ENCODE measurements around the gene RBM22.

RBM22 gene

GRCh38 chr5:150650021-150651006 is 50.5 kb downstream of the RBM22 start:
- DNase-seq, result no peak

GRCh38 chr5:150649108-150650020 is 51.5 kb downstream of the RBM22 start:
- DNase-seq, result no peak

- DNase-seq, result no peak
These were observed 52.4 kb downstream of the RBM22 start for GRCh38 chr5:150648294-150649107.

GRCh38 chr5:150647275-150648251 is 53.3 kb downstream of the RBM22 start:
- DNase-seq, result no peak

GRCh38 chr5:150645070-150645700 is 55.7 kb downstream of the RBM22 start:
- peak; percentile 2 for DNase-seq

GRCh38 chr5:150644514-150644913 is 56.3 kb downstream of the RBM22 start:
- DNase-seq, result no peak

GRCh38 chr5:150644058-150644457 is 56.8 kb downstream of the RBM22 start:
- no peak for DNase-seq

- no peak for DNase-seq
These were observed 57.7 kb downstream of the RBM22 start for GRCh38 chr5:150642991-150643710.

- no peak for DNase-seq
These were observed 58.3 kb downstream of the RBM22 start for GRCh38 chr5:150642567-150642927.

- DNase-seq, result no peak
These were observed 58.9 kb downstream of the RBM22 start for GRCh38 chr5:150641824-150642566.

- no peak for DNase-seq
These were observed 59.8 kb downstream of the RBM22 start for GRCh38 chr5:150641006-150641570.

Data from NCI-H1092 treated with DMSO at 0.1 percent for 48 hours (cell line).